Measurements from ENCODE around the gene RSPO3.
A peak's percentile ranks its signal among the peaks of the same experiment; 100 is the strongest.

Gene RSPO3

GRCh38 chr6:127162836-127163235 lies 44.4 kb downstream of the RSPO3 start:
- TF ChIP-seq CTCF (IDR thresholded peaks at IDR 0.05; ENCODE audit: low read depth, low read length) = no peak
- in situ Hi-C loops (cut with HindIII; ENCODE audit: low sequenced_read_pairs) = no loop called here
- DNase-seq (ENCODE audit: low read depth, low spot score) = peak; percentile 70
- no peak overlapping the region for H3K4me3 ChIP-seq (ENCODE audit: low read depth, low read length)

DNA sequence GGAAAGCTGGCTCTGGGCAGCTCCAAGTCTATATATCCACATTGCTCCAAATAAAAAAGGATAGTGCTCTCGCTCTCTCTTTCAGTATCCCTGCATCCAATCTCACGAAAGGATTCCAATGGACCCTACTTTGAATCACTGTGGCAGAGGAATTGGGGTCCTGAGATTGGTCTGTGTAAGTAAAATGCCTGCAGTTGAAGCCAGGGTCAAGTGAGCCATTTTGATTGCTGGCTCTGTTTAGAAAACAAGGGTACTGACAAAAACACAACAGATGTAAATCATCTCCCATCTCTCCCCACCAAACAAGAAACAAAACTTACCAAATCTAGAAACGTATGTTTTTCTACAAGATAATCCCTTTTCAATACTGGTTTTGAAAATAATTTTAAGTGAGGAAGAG lies 45.6 kb downstream of the RSPO3 start:
- no peak overlapping the region for H3K4me3 ChIP-seq (ENCODE audit: low read depth, low read length)
- no peak for DNase-seq (ENCODE audit: low read depth, low spot score)
- in situ Hi-C loops (cut with HindIII; ENCODE audit: low sequenced_read_pairs) = no loop called here
- no peak for TF ChIP-seq CTCF (IDR thresholded peaks at IDR 0.05; ENCODE audit: low read depth, low read length)

- in situ Hi-C loops (cut with HindIII; ENCODE audit: low sequenced_read_pairs) = no loop called here
- TF ChIP-seq CTCF (IDR thresholded peaks at IDR 0.05; ENCODE audit: low read depth, low read length) = no peak
- DNase-seq (ENCODE audit: low read depth, low spot score) = no peak
- no peak overlapping the region for H3K4me3 ChIP-seq (ENCODE audit: low read depth, low read length)
These were observed 46.1 kb downstream of the RSPO3 start for GRCh38 chr6:127164565-127164964.

GRCh38 chr6:127173156-127173940 lies 54.9 kb downstream of the RSPO3 start:
- TF ChIP-seq CTCF (IDR thresholded peaks at IDR 0.05; ENCODE audit: low read depth, low read length) = no peak
- DNase-seq (ENCODE audit: low read depth, low spot score) = no peak
- H3K4me3 ChIP-seq (ENCODE audit: low read depth, low read length) = no peak overlapping the region
- in situ Hi-C loops (cut with HindIII; ENCODE audit: low sequenced_read_pairs) = no loop called here

DNA sequence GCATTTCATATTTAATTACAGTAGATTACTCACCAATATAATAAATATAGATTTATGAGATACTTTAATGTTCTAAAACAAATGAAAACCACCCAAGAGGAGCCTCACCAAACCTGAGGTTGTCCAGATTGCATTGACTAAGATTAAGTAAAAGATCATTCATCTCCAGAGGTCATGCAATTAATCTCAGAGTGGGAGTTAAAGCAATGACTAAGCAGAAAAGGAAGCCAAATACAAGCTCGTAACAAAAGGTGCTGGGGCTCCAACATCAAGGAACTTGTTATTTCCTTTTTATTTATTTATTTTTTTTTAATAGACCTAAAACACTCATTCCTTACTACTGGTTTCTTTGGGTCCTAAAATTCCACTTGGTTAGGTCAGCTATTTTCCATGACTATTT lies 57.7 kb downstream of the RSPO3 start:
- DNase-seq (ENCODE audit: low read depth, low spot score) = no peak
- in situ Hi-C loops (cut with HindIII; ENCODE audit: low sequenced_read_pairs) = no loop called here
- no peak for TF ChIP-seq CTCF (IDR thresholded peaks at IDR 0.05; ENCODE audit: low read depth, low read length)
- no peak overlapping the region for H3K4me3 ChIP-seq (ENCODE audit: low read depth, low read length)

DNA sequence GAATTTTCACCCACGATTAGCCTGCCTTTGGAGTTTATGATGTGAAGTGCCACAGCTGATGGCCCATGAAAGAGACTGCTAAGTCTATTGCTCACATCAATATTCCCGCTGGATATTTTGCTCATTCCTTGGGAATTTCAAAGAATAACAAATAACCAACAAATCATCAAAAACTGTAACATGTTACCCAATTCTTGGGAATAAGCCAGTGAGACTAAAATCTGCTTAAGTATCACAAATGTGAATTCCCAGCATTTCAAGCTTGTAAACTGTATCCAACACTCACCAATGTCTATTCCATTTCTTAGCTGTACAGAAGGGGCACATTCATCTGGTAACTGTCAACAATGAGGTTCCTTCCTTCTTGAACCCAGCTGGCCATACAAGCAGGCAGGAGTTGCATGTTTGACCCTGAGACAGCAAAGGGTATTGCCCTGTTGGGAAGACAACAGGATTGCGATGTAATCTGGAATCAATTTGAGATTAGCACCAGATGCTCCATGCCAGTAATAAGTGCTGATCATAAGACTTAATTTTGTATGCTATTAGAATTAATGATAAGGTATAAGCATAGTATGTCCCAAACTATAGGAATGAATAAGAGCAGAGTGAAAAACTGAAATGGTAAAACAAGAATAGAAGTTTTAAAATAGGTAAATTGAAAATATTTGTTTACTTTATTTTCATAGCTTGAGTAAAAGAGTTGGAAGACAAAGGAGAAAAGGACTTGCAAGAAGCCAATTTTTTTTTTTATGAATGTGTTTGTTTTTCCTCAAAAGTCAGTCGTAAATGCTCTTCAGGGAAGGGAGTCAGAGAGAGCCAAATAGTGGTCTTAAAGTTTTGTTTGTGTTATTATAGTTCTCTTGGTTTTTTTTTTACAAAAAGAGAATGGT lies 58.8 kb downstream of the RSPO3 start:
- no peak for TF ChIP-seq CTCF (IDR thresholded peaks at IDR 0.05; ENCODE audit: low read depth, low read length)
- peak; percentile 37 for DNase-seq (ENCODE audit: low read depth, low spot score)
- H3K4me3 ChIP-seq (ENCODE audit: low read depth, low read length) = no peak overlapping the region
- in situ Hi-C loops (cut with HindIII; ENCODE audit: low sequenced_read_pairs) = no loop called here
